Tibial nerve (tissue), 3 donors: ENCODE measurements around the gene FXYD6.

Experiments
- EP300 ChIP-seq, 2 donors: sonication (generic); formaldehyde crosslinking; IDR thresholded peaks; one replicate each; pipeline ENCODE4 v1.6.1; 2017; ENCODE audit warnings: antibody characterized with exemption in 2 of 2, mild to moderate bottlenecking in 1 of 2
- POLR2A ChIP-seq, 2 donors: fragments of 450-650 bp; IDR thresholded peaks; one replicate each; pipeline ENCODE4 v1.6.1; 2017; ENCODE audit warnings: antibody characterized with exemption in 2 of 2, mild to moderate bottlenecking in 2 of 2, moderate library complexity in 2 of 2

DNA sequence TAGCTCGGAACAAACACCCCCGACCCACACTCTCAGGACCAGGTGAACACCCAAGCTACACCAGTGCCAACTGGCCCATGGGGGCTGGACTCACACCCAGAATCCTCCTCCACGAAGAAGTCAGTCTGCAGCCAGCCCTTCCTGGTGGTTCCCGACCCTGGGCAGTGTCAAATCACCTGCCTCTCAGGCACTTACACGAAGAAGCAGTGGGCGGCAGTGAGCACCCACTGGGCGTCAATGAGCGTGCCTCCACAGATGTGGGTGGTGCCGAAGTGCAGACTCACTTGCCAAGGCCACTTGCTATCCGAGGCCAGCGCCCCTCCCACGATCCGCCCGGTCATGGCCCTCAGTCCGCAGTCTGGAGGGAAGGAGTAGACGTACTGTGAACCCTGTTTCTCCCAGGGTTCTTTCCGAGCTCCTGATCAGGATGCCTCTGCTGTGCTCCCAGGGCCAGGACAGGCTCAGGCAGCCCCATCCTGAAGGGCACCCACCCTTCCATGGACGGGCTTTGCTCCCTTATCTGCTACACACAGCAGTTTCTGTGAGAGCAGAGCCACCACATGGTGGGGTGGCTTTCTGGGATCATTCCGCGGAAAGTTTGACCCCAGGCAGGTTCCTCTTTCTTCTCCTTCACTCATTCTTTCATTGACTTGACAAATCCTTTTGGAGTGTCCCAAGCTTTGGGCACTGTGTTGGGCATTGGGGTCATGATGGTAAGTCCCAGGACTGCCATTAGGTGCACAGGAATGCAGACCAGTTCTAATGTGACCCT is 33.3 kb upstream of the FXYD6 start:
- TF ChIP-seq EP300 (IDR thresholded peaks at IDR 0.05) (no peak), POLR2A (IDR thresholded peaks at IDR 0.05) (no peak)
